Large intestine (tissue), 3 donors: Measurements from ENCODE around the gene MS4A15. TPM values are rescaled to one million over a fixed set of nuclear protein-coding genes. Genes with fewer than 3 reads are reported as not detected.

Experiments used
- DNase-seq, 2 donors: peaks; one replicate each; pipeline versions ENCODE4 v3.0.0 to v3.0.0-alpha.2; 2013
- H3K27ac ChIP-seq: one replicate; pipeline ENCODE4 v1.5.1; 2013; ENCODE audit warnings: low read length
- H3K27me3 ChIP-seq: 2 replicates; pipeline ENCODE4 v1.6.1; 2013; ENCODE audit warnings: low read length; ENCODE audit not compliant: control insufficient read depth, insufficient read depth
- H3K36me3 ChIP-seq: 2 replicates; pipeline ENCODE4 v1.6.1; 2013; ENCODE audit warnings: low read length; ENCODE audit not compliant: control insufficient read depth, insufficient read depth
- H3K4me1 ChIP-seq: one replicate; pipeline ENCODE4 v1.6.1; 2013; ENCODE audit warnings: low read length; ENCODE audit not compliant: control insufficient read depth, insufficient read depth
- H3K4me3 ChIP-seq: one replicate; pipeline ENCODE4 v1.5.1; 2013; ENCODE audit warnings: low read length
- H3K9me3 ChIP-seq: one replicate; pipeline ENCODE4 v1.6.1; 2013; ENCODE audit warnings: mild to moderate bottlenecking, low read depth, low read length, moderate library complexity; ENCODE audit not compliant: control insufficient read depth
- WGBS: methylation state at CpG from one replicate; pipeline ENCODE4 v1.1.5; 2013; ENCODE audit warnings: low lambda C conversion rate; ENCODE audit not compliant: insufficient coverage; 5-methylcytosine and 5-hydroxymethylcytosine counted together
- polyA plus RNA-seq: library from polyadenylated mRNA; unstranded; fragments of 120-200 nt; gene quantifications from one replicate; pipeline ENCODE4 v1.2.1, GENCODE V29; 2013

The MS4A15 gene
- polyA plus RNA-seq, 1 donor: 0.04 TPM

DNA sequence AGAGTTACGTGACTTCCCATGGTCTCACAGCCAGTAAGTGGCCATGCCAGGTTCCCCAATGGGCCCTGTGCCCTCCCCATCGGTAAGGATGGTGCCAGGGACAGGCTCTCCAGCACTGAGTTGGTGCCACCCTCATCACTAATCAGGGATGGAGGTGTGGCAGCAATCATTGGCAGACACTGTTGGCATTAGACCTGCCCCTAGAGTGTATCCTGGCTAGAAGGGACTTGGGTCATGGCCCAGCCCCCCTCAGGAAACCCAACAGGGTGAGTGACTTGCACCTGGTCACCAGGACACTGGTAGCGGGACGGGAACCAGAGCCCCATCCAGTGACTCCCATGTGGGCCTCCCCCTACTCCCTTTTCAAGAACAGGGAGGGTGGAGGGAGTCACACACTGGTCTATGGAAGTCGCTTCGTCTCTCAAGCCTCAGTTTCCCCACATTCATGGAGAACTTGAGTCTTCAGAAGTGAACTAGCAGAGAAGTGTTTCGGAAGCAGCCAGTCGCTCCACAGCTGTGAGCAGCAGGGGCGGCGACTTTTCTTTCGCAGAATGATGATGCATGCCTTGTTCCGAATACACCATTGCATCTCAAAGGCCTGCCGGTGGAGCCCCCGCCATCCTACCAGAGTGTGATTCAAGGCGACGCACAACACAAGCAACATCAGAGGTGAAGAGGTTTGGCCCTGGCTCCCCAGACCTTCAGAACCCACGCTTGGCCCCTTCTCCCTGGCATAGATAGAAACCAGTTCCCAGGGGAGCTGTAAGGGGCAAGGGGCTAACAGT is 41.4 kb downstream of the MS4A15 start:
- Histone ChIP-seq H3K9me3 (no peaks in the 10 kb centered on the region), H3K36me3 (no peaks in the 10 kb centered on the region)
- WGBS: no CpG with 5 or more reads among the region's 17 CpGs

DNA sequence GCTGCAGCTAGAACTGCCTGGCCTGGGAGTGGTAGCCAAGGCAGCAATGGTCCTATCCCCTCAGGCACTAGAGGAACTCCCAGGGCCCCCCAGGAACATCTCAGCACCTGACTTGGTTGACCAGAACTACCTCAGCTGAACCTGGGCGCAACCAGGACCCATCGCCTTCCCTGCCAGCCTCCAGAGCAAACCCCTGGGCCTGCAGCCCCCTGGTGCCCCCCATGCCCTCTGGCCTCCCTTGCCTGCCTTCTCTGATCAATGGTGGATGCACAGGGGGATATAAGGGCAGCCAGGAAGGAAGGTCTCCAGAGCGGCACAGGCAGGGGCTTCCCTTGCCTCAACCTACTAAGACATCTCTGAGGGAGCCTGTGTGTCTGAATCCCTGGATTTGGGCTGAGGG is 42.0 kb downstream of the MS4A15 start:
- no peaks in the 10 kb centered on the region for H3K9me3 ChIP-seq
- WGBS: no CpG with 5 or more reads among the region's 3 CpGs
- H3K4me3 ChIP-seq: no peak overlapping the region
- peaks cover 9% of the 10 kb centered on the region for H3K27me3 ChIP-seq
- no peaks in the 10 kb centered on the region for H3K36me3 ChIP-seq
- H3K27ac ChIP-seq: no peak overlapping the region
- DNase-seq: no peak
- H3K4me1 ChIP-seq: no peaks in the 10 kb centered on the region

More for the DNA sequence above, 41.4 kb downstream of the MS4A15 start:
- DNase-seq: no peak
- Histone ChIP-seq H3K27me3 (peaks cover 6% of the 10 kb centered on the region), H3K4me1 (no peaks in the 10 kb centered on the region), H3K27ac (no peak overlapping the region), H3K4me3 (no peak overlapping the region)

DNA sequence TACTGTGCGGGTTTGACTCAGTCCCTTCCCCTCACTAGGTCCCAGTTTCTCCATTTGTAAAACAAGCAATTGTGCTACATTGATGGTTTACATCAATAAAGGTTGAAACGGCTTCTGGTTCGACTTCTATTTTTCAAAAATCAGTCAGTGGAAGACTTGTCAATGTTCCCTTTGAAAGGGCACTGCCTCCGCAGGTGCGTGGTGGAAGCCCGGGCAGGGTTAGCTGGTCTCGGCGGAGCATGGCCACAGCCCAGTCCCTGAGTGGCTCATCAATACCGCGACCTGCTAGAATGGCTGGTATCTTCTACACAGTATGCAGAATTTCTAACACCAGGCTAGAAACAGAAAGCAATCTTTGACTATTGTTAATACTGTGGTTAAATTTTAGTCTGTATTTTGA is 44.5 kb downstream of the MS4A15 start:
- 100% methylated on average over 2 of the region's 10 CpGs for WGBS

DNA sequence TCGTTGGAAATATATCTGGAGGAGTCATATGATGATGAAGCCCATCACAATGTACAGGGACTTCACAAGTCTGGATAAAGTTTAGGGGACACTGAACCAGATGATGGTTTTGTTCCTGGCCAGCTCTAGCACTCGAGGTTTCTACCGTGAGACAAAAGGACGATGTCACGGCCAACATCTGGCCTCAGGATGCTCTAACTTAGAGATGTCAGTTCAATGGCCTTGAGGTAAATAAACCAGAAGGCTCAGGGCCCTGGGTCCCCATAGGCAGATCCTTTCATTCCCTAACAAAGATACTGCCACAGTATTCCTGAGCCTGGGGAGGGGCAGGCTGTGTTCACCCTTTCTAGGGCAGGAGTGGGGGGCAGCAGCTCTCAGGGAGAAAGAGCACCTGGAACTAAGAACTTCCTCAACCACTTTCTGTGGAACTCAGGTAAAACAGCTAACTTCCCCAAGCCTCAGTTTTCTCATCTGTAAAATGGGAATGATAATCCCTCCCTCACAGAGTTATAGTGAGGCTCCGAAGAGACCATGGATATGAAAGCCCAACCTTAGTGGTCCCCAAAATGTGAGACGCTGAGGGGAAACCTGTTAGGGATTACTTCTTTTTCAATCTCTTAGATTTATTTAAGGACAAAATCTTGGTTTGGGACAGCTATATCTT is 46.7 kb downstream of the MS4A15 start:
- Histone ChIP-seq H3K36me3 (no peaks in the 10 kb centered on the region), H3K27ac (no peak overlapping the region), H3K27me3 (peaks cover 9% of the 10 kb centered on the region), H3K4me3 (no peak overlapping the region), H3K4me1 (no peaks in the 10 kb centered on the region), H3K9me3 (no peaks in the 10 kb centered on the region)
- WGBS: 100% methylated on average over 1 of the region's 7 CpGs
- DNase-seq: no peak

More for the DNA sequence above, 44.5 kb downstream of the MS4A15 start:
- no peak overlapping the region for H3K4me3 ChIP-seq
- H3K36me3 ChIP-seq: no peaks in the 10 kb centered on the region
- no peak overlapping the region for H3K27ac ChIP-seq
- no peaks in the 10 kb centered on the region for H3K4me1 ChIP-seq
- no peaks in the 10 kb centered on the region for H3K9me3 ChIP-seq
- DNase-seq: no peak
- peaks cover 9% of the 10 kb centered on the region for H3K27me3 ChIP-seq

DNA sequence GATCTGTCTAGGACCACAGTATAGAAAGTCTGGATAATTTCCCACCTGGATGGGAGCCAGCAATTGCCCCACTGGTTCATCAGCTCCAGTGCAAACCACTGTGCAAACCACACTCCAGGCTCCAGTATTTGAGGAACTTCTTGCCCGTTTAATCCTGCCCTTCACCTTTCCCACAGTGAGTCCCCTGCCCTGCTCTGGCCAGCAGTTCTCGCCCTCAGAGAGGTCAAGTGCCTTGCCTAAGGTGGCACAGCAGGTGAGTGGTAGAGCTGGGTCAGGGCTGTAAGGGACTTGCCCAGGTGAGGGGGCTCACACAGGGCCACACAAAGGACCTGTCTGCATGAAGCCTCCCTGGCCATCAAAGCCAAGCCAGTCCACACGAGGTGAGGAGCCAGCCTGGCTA is 52.6 kb downstream of the MS4A15 start:
- H3K4me1 ChIP-seq: peaks cover 14% of the 10 kb centered on the region
- no peaks in the 10 kb centered on the region for H3K36me3 ChIP-seq
- no peak overlapping the region for H3K4me3 ChIP-seq
- no peaks in the 10 kb centered on the region for H3K27me3 ChIP-seq
- H3K27ac ChIP-seq: no peak overlapping the region
- no peak for DNase-seq
- WGBS: no CpG with 5 or more reads among the region's 3 CpGs
- H3K9me3 ChIP-seq: peaks cover under 1% of the 10 kb centered on the region

DNA sequence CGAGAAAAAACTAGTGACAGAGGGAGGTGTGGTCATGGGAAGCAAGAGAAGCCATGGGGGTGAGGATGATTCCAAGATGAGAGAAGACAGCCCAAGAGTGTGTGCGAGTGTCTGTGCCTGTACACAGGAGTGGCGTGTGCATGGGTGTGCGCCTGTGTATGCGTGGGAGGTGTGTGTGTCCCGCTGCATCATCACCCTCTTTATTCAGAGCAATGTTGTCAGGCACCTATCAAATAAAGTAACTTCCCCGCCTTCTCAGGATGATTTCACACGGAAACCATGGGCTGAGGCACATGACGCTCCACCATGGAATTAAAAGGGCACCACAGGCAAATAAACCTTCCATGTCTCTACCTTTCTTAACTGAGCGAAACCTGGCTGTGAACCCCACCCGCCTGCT is 53.0 kb downstream of the MS4A15 start:
- DNase-seq: no peak
- no CpG with 5 or more reads among the region's 11 CpGs for WGBS
- Histone ChIP-seq H3K27ac (no peak overlapping the region), H3K36me3 (no peaks in the 10 kb centered on the region), H3K4me1 (peaks cover 14% of the 10 kb centered on the region), H3K4me3 (no peak overlapping the region), H3K27me3 (no peaks in the 10 kb centered on the region), H3K9me3 (peaks cover 3% of the 10 kb centered on the region)

DNA sequence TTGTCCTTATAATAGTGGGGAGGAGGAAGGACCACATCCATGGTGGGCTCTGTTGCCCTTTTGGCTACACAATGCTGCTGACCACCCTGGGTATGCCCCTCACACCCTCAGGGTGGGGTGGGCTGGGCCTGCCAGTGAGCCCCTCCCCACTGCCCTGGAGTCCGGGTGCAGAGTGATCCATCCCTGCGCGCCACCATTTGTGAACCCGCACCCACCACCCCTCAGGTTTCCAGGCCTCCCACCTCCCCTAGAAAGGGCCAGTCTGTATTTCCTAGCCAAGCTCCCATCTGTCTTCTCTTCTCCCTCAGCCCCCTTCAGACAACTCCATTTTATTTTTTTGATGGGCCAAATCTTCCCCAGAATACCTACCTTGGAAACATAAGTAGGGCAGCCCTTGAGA is 53.5 kb downstream of the MS4A15 start:
- H3K27ac ChIP-seq: no peak overlapping the region
- no peak overlapping the region for H3K4me3 ChIP-seq
- no peak for DNase-seq
- no peaks in the 10 kb centered on the region for H3K27me3 ChIP-seq
- peaks cover 3% of the 10 kb centered on the region for H3K9me3 ChIP-seq
- H3K4me1 ChIP-seq: peaks cover 14% of the 10 kb centered on the region
- no peaks in the 10 kb centered on the region for H3K36me3 ChIP-seq
- WGBS: no CpG with 5 or more reads among the region's 4 CpGs

DNA sequence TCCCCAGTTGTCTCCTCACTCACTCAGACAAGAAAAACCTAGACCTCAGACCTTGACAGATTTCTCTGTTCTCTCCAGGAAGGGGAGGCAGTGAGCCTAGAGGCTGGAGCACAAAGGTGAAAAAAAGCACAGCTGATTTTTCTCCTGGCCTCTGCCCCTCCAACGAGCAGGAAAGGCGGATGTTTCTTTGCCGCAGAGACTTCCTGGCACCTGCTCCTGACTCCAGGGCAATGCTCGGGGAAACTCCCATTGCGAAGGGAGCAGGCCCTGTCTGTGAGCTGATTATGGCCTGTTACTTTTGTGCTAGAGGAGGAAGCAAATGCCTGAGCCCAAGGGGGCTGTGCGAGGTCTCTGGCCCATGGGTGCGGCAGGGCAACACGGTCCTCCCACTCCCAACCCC is 53.9 kb downstream of the MS4A15 start:
- Histone ChIP-seq H3K27ac (no peak overlapping the region), H3K4me3 (no peak overlapping the region), H3K9me3 (peaks cover 3% of the 10 kb centered on the region), H3K4me1 (peaks cover 14% of the 10 kb centered on the region), H3K36me3 (no peaks in the 10 kb centered on the region), H3K27me3 (no peaks in the 10 kb centered on the region)
- WGBS: no CpG with 5 or more reads among the region's 8 CpGs
- peak; percentile 33 to 65 for DNase-seq

DNA sequence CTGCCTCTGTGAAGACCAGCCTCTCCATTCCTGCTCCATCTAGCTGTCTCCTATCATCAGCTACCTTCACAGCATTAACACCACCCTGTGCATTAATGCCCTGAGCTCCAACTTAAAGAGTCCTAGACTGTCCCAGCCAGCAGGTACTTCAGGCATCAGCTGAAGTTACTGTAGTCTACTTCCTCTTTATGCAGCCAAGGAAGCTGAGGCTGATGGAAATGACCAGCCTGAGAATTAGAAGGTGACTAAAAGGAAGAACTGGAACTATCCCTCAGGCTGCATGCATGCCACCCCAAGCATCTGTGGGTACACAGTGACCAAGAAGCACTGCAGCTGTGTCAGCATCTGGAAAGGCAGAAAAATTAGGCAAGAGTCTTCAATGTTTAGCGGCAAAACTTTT is 56.7 kb downstream of the MS4A15 start:
- H3K9me3 ChIP-seq: peaks cover 10% of the 10 kb centered on the region
- peaks cover 14% of the 10 kb centered on the region for H3K4me1 ChIP-seq
- H3K27ac ChIP-seq: no peak overlapping the region
- no CpG with 5 or more reads among the region's 1 CpG for WGBS
- H3K36me3 ChIP-seq: no peaks in the 10 kb centered on the region
- no peak for DNase-seq
- H3K4me3 ChIP-seq: no peak overlapping the region
- no peaks in the 10 kb centered on the region for H3K27me3 ChIP-seq

DNA sequence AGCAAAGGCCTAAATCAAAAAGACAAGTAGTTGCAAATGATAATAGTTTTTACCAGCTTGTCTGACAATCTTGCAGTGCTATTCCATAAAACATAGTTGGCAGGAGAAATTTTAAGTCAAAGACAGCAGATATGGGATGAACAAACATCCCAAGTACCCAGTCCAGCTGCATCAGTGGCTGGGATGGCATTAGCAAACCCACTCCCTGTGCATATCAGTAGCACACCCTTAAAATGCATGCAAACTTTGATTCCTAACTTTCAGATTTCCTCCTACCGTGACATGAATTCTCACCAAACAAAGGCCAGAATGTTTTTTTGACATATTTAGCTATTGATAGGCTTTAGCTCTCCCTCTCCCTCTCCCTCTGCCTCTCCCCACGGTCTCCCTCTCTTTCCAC is 57.4 kb downstream of the MS4A15 start:
- no peaks in the 10 kb centered on the region for H3K36me3 ChIP-seq
- peaks cover 14% of the 10 kb centered on the region for H3K4me1 ChIP-seq
- no peak overlapping the region for H3K27ac ChIP-seq
- no peaks in the 10 kb centered on the region for H3K27me3 ChIP-seq
- H3K4me3 ChIP-seq: no peak overlapping the region
- WGBS: no CpG with 5 or more reads among the region's 2 CpGs
- peaks cover 10% of the 10 kb centered on the region for H3K9me3 ChIP-seq
- DNase-seq: no peak
